ENCODE measurements around the gene SMAP2. TPM values are rescaled to one million over a fixed set of nuclear protein-coding genes. Genes with fewer than 3 reads are reported as not detected.

The SMAP2 gene
- total RNA-seq, 1 experiment from 2014 or later, result 8.2 TPM

DNA sequence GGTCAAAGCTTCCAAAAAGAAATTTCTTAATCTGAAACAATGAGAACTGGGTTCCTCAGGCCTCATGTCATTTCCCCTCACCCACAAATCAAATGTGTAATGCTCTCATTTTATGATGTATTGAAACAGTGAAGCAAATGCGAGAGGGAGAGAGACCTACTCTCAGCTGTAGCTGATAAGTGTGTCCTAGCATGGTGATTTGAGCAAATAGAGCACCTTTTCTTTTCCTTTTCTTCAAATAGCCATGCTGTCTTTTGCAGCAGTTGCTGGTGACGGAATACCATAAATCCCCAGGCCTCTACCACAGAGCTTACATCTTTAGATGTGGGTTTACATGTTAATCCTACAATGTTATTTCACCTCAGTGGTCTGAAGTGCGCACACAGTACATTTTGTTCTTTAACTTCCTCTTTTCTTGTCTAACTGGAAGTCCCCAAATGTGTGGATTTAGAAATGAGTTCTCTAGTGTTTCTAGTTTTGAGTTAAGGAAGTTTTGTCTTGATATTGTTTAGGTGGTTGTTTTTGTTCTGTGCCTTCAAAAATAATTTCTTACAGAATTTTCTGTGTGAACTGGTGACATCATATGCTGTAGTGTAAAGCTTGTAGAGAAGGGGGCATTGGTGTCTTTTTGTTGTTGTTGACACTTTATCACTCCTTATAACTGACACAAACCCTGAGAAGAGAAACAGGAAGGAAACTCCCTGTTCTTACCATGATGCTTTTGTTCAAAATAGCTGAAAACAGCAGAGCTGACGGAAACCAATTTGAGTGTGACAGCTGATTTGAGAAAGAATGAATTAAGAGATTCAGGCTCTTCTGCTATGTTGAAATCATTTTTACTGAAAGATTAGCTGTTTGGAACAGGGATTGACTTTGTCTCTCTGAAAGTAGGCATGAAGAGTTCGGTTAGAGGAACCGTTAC is 12.2 kb downstream of the SMAP2 start:
- Mint-ChIP-seq H3K36me3 (ENCODE audit: insufficient read depth in 1 of 3, low read depth in 3 of 3) (peaks cover 0 to 2% (median 0%) of the 10 kb centered on the region in 3 experiments; a peak in 2 of 7 replicates), H3K27ac (no peak overlapping the region), H3K4me3 (no peak overlapping the region), H3K4me1 (peaks cover 9 to 13% of the 10 kb centered on the region in 2 experiments), H3K9me3 (no peaks in the 10 kb centered on the region), H3K27me3 (ENCODE audit: low read depth) (no peaks in the 10 kb centered on the region)
- H3T11ph ChIP-seq (ENCODE audit: low read length), result no peak overlapping the region
- H3K79me1 ChIP-seq (ENCODE audit: insufficient read depth, low read depth, low read length, poor library complexity, severe bottlenecking), result no peaks in the 10 kb centered on the region
- no peak overlapping the region for H3K18ac ChIP-seq (ENCODE audit: insufficient read length, low read depth, low read length)
- no peaks in the 10 kb centered on the region for H3K79me2 ChIP-seq (ENCODE audit: insufficient read depth, low read length)
- H3K56ac ChIP-seq (ENCODE audit: insufficient read length, low read depth, low read length), result no peak overlapping the region
- H2AFZ ChIP-seq (ENCODE audit: low read length), result no peak overlapping the region
- no peak overlapping the region for H3K14ac ChIP-seq (ENCODE audit: insufficient read depth, low read length)
- no peak overlapping the region for H2BK5ac ChIP-seq (ENCODE audit: insufficient read length, low read length)
- H3K23me2 ChIP-seq (ENCODE audit: insufficient read length, low read depth, low read length, poor library complexity, severe bottlenecking), result no peaks in the 10 kb centered on the region
- H3K4me1 ChIP-seq (ENCODE audit: insufficient read depth, low read length), result no peaks in the 10 kb centered on the region; the same call in 1 of the 2 replicates
- no peak overlapping the region for H3K4me2 ChIP-seq (ENCODE audit: insufficient read depth, insufficient read length, low read length)
- no peaks in the 10 kb centered on the region for H3K27me3 ChIP-seq (ENCODE audit: insufficient read depth, low read length)
- no peak overlapping the region for H4K5ac ChIP-seq (ENCODE audit: insufficient read length, low read depth, low read length)
- TF ChIP-seq, protein P1, sequence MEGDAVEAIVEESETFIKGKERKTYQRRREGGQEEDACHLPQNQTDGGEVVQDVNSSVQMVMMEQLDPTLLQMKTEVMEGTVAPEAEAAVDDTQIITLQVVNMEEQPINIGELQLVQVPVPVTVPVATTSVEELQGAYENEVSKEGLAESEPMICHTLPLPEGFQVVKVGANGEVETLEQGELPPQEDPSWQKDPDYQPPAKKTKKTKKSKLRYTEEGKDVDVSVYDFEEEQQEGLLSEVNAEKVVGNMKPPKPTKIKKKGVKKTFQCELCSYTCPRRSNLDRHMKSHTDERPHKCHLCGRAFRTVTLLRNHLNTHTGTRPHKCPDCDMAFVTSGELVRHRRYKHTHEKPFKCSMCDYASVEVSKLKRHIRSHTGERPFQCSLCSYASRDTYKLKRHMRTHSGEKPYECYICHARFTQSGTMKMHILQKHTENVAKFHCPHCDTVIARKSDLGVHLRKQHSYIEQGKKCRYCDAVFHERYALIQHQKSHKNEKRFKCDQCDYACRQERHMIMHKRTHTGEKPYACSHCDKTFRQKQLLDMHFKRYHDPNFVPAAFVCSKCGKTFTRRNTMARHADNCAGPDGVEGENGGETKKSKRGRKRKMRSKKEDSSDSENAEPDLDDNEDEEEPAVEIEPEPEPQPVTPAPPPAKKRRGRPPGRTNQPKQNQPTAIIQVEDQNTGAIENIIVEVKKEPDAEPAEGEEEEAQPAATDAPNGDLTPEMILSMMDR (conservative IDR thresholded peaks at IDR 0.05), result no peak
- no CpG with 5 or more reads among the region's 6 CpGs for WGBS (ENCODE audit: extremely low coverage, insufficient read length, low lambda C conversion rate)
- no peak overlapping the region for H2BK15ac ChIP-seq (ENCODE audit: low read depth, low read length)
- no peak overlapping the region for H2BK12ac ChIP-seq (ENCODE audit: insufficient read length, low read depth, low read length)
- no peak overlapping the region for H3K23ac ChIP-seq (ENCODE audit: insufficient read length, low read depth, low read length)
- H2BK20ac ChIP-seq (ENCODE audit: low read depth, low read length, poor library complexity, severe bottlenecking), result no peak overlapping the region
- no peak overlapping the region for H4K8ac ChIP-seq (replicated peaks; ENCODE audit: insufficient read length, low read depth, low read length)
- H4K91ac ChIP-seq (ENCODE audit: insufficient read length, low read depth, low read length), result no peak overlapping the region
- no peaks in the 10 kb centered on the region for H3K9me3 ChIP-seq (ENCODE audit: control insufficient read depth, low read depth, low read length)
- H3K27ac ChIP-seq (ENCODE audit: insufficient read length, low read depth, low read length), result no peak overlapping the region
- no peak overlapping the region for H3K4ac ChIP-seq (ENCODE audit: low read depth, low read length)
- H2AK5ac ChIP-seq (ENCODE audit: insufficient read length, low read length), result no peak overlapping the region
- no peak for DNase-seq
- H4K20me1 ChIP-seq (ENCODE audit: control insufficient read depth, insufficient read depth, insufficient read length), result no peaks in the 10 kb centered on the region
- no peak overlapping the region for H2BK120ac ChIP-seq (ENCODE audit: low read depth, low read length, poor library complexity, severe bottlenecking)
- H3K9ac ChIP-seq (ENCODE audit: extremely low read depth, insufficient read length, low read length), result no peak overlapping the region

All from H9 (cell line).